GM18858 (cell line): Measurements from ENCODE around the gene LAMA5.
A peak's percentile ranks its signal among the peaks of the same experiment; 100 is the strongest.

Experiments used
- ATAC-seq: cut with Tn5 transposase; IDR thresholded peaks from one replicate; pipeline ENCODE4 v1.9.1; 2021; ENCODE audit not compliant: unreplicated experiment

LAMA5 gene

DNA sequence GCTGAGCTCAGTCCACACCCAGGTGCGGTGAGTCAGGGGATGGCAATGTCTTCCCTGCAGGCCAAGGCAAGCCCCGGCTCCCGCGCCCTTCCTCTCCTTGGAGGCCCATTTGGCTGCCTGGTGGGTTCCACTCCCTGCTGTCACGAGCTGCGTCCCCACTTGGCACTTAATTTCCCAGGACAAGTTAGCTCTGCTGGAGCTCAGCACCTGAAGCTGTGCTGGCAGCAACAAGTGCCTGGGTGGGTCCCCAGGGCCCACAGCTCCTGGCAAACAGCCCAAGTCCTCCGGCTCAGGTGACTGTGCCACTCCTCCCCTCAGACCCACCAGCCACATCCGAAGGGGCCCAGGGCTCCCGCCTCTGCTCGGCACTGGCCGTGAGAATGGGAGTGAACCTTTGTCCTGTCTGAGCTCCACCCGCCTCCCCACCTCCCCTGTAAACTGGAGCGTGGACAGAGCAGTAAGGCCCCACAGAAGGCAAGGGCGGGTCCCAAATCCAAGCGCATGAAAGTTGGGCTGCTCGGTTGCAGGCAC lies 16.9 kb downstream of the LAMA5 start:
- ATAC-seq: no peak

DNA sequence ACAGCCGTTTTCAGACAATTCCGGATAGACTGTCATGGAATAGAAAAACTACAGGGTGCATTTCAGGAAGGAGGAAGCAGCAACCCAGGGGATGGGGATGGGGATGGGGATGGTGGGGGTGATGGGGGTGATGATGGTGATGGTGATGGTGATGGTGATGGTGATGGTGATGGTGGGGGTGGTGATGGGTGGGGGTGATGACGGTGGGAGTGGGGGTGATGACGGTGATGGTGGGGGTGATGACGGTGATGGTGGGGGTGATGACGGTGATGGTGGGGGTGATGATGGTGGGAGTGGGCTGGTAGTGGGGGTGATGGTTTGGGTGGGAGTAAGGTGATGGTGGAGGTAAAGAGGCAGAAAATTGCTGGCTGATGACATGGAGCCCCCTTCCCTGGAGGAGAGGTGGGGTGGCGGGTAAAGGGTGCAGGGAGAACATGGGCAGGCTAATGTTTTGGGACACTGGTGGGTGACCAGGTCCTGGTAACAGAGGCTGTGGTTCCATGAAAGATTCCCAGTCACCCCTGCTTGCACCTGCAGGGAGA lies 17.5 kb downstream of the LAMA5 start:
- ATAC-seq: no peak

GRCh38 chr20:62348604-62349003 lies 18.5 kb downstream of the LAMA5 start:
- no peak for ATAC-seq

GRCh38 chr20:62347445-62347844 lies 19.7 kb downstream of the LAMA5 start:
- ATAC-seq: no peak

DNA sequence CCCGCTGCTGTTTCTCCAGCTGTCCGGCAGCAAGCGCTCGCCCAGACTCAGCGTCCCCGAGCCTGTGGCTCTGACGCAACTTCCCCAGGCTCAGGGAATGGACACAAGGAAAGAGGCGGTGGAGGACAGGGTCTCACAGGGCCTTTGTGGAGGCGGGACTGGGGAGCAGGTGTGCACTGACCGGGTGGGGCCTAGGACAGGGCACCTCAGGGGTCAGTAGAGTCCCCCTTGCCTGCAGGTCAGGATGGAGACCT lies 20.0 kb downstream of the LAMA5 start:
- ATAC-seq: no peak

DNA sequence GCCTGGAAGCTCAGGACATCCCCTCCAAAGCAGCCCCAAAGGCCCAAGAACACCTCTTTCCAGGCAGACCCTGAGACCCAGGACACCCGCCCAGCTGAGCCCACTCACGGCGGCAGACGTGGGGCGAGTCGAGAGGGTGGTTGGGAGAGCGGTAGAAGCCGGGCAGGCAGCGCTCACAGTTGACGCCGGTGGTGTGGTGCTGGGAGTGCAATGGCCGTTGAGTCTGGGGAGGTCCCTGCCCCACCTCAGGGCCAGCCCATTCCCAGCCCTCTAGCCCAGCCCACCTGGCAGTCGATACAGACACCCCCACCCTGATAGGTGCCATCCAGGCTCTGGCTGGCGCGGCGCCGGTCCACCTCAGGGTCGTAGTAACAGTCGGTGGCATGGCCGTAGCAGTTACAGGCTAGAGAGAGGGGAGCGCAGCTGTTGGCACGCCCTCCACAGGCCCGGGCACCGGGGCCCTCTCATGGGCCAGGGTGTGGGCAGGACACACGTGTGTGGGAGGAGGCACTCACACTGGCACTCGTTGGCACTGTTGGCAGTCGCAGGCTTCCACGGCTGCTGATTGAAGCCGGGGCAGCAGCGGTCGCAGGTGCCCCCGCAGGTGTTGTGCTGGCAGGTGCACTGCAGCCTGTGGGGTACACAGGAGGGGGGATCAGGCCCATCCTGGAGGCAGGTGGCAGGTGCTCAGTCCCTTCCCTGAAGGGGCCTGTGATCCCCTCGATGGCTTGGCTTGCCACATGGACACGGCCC lies 20.5 kb downstream of the LAMA5 start:
- ATAC-seq: no peak

- ATAC-seq: no peak
These were observed 21.3 kb downstream of the LAMA5 start for GRCh38 chr20:62345681-62346370.

GRCh38 chr20:62344782-62345181 lies 22.3 kb downstream of the LAMA5 start:
- ATAC-seq: no peak

- ATAC-seq: no peak
These were observed 23.0 kb downstream of the LAMA5 start for GRCh38 chr20:62344092-62344491.

- no peak for ATAC-seq
These were observed 24.2 kb downstream of the LAMA5 start for GRCh38 chr20:62342910-62343309.

- peak; percentile 57 for ATAC-seq
These were observed 27.5 kb downstream of the LAMA5 start for GRCh38 chr20:62339647-62340062.

DNA sequence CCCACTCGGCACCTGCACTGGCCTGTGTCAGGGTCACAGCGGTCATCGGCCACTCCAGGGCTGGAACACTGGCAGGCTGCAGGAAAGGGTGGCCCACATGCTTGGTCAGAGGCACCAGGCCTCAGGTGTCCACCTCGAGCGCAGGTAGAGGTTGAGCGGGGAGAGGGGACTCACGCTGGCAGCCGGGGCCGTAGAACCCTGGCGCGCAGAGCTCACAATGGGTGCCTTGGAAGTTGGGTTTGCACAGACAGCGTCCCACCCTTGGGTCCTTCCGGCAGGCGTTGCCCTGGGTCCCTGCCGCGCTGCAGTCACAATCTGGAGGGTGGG lies 28.9 kb downstream of the LAMA5 start:
- ATAC-seq: no peak

GRCh38 chr20:62337558-62338293 lies 29.4 kb downstream of the LAMA5 start:
- ATAC-seq: no peak

DNA sequence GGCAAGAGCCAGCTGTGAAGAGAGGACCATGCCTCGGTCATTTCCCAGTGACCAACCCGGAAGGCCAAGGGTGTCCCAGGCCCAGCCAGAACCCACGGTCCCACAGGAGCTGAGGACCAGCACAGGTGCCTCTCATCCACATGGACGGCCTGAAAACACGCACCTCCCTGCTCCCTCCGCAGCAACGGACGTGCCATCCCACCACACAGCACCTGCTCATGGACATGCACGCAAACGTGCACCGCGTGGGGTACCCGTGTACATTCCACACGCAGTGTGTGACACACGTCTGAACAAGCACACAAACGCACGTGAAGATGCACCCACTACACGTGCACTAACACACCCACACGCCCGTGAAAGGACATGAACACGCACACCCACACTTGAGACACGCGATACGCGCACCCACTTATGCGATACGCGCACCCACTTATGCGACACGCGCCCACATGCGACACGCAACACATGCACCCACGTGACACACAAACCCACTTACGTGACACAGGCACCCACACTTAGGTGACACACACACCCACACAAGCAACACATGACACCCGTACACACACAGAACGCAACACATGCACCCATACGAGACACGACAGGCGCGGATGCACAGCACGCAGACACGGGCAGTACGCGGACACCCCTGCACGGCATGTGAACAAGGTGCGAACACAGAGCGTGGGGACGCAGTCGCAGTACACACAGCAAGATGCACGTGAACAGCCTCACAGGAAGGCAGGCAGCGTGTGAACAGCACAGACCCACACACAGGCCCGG lies 30.1 kb downstream of the LAMA5 start:
- ATAC-seq: no peak

- no peak for ATAC-seq
These were observed 30.8 kb downstream of the LAMA5 start for GRCh38 chr20:62336329-62336728.

DNA sequence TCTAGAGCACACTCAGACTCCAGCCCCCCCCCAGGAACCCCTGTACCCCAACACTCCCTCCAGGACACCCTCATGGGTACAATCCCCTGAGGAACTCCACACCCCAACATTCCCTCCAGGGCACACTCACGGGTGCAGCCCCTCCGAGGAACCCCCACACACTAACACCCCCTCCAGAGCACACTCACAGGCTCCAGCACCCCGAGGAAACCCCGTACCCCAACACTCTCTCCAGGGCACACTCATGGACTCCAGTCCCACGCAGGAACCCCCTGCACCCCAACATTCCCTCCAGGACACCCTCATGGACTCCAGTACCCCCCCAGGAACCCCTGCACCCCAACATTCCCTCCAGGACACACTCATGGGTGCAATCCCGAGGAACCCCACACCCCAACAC lies 31.6 kb downstream of the LAMA5 start:
- ATAC-seq: no peak

- no peak for ATAC-seq
These were observed 32.2 kb downstream of the LAMA5 start for GRCh38 chr20:62334881-62335280.

GRCh38 chr20:62333820-62334595 lies 33.1 kb downstream of the LAMA5 start:
- no peak for ATAC-seq

- no peak for ATAC-seq
These were observed 33.9 kb downstream of the LAMA5 start for GRCh38 chr20:62332989-62333819.
